A549 (cell line): Measurements from ENCODE around the gene TLK1.

Experiments used
- CTCF ChIP-seq: fragments of >200 bp; sonication (Bioruptor Twin); formaldehyde crosslinking; IDR thresholded peaks from 3 replicates; pipeline ENCODE4 v1.5.1; 2016
- KDM1A ChIP-seq: fragments of 200-600 bp; sonication (generic); IDR thresholded peaks from 2 replicates; pipeline ENCODE4 v1.6.1; 2016; ENCODE audit warnings: low read depth, mild to moderate bottlenecking
- MYC ChIP-seq: IDR thresholded peaks from 2 replicates; pipeline ENCODE4 v1.6.1; 2012; ENCODE audit warnings: mild to moderate bottlenecking, inconsistent platforms, low read length, improper control_type of control experiment, borderline replicate concordance
- REST ChIP-seq: fragments of 200-600 bp; sonication (generic); IDR thresholded peaks from 2 replicates; pipeline ENCODE4 v1.6.1; 2016; ENCODE audit warnings: antibody characterized with exemption, mild to moderate bottlenecking, moderate library complexity
- SREBF2 ChIP-seq: fragments of 450-650 bp; IDR thresholded peaks from 2 replicates; pipeline ENCODE4 v1.6.1; 2014; ENCODE audit warnings: mild to moderate bottlenecking, moderate library complexity
- TP53 ChIP-seq: fragments of 250-450 bp; sonication (Bioruptor Pico); IDR thresholded peaks from 2 replicates; pipeline ENCODE4 v1.5.0; 2021; ENCODE audit warnings: mild to moderate bottlenecking, moderate library complexity
- USF2 ChIP-seq: fragments of 450-650 bp; IDR thresholded peaks from 2 replicates; pipeline ENCODE4 v1.6.1; 2014; ENCODE audit warnings: antibody characterized with exemption
- ZNF302 ChIP-seq: fragments of 250-450 bp; sonication (Bioruptor Pico); IDR thresholded peaks from 2 replicates; pipeline ENCODE4 v1.9.0; 2021; ENCODE audit warnings: inconsistent platforms, mild to moderate bottlenecking, moderate library complexity

- TF ChIP-seq TP53 (CRISPR knock-in tag) (no peak), ZNF302 (CRISPR knock-in tag) (no peak), CTCF (no peak), USF2 (no peak), KDM1A (no peak), REST (no peak), MYC (no peak), SREBF2 (no peak)
Observed at GRCh38 chr2:170975943-170976270, 184.8 kb downstream of the TLK1 start.
